NCI-H1436 treated with DMSO at 0.1 percent for 48 hours (cell line): Measurements from ENCODE around the gene KCNT2.
"Not testable (repeated sequence)": the region's sequence is repeated elsewhere in the genome, so short reads cannot be mapped to it uniquely, and the experiment has no call there.

Experiments used
- DNase-seq: peaks from one replicate; lab custom pipeline; 2025; lab: John Stamatoyannopoulos, UW

KCNT2 gene

GRCh38 chr1:196608390-196609369 lies at the start of gene KCNT2:
KCNT2 (minus strand) TSS chr1:196608440; CDS start chr1:196608309, 131 bp downstream.
- DNase-seq: peak; percentile 92

- no peak for DNase-seq
These were observed 47.3 kb upstream of the KCNT2 start for GRCh38 chr1:196655494-196655893.

- DNase-seq: no peak
These were observed 46.8 kb upstream of the KCNT2 start for GRCh38 chr1:196655071-196655470.

- DNase-seq: no peak
These were observed 46.0 kb upstream of the KCNT2 start for GRCh38 chr1:196654271-196654670.

- no peak for DNase-seq
These were observed 43.5 kb upstream of the KCNT2 start, which contains the start of gene CFH for GRCh38 chr1:196651637-196652215. CFH (plus strand) TSS chr1:196652043; CDS start chr1:196652118, 75 bp downstream.

GRCh38 chr1:196651079-196651478 lies 42.8 kb upstream of the KCNT2 start:
- no peak for DNase-seq

- DNase-seq: no peak
These were observed 42.2 kb upstream of the KCNT2 start for GRCh38 chr1:196650403-196650802.

GRCh38 chr1:196649990-196650389 lies 41.8 kb upstream of the KCNT2 start:
- DNase-seq: no peak

GRCh38 chr1:196640976-196641375 lies 32.7 kb upstream of the KCNT2 start:
- DNase-seq: no peak

- not testable (repeated sequence) for DNase-seq
These were observed 31.1 kb upstream of the KCNT2 start for GRCh38 chr1:196639291-196639690.

GRCh38 chr1:196638466-196638865 lies 30.2 kb upstream of the KCNT2 start:
- DNase-seq: no peak

- DNase-seq: no peak
These were observed 29.4 kb upstream of the KCNT2 start for GRCh38 chr1:196637606-196638005.

- no peak for DNase-seq
These were observed 20.6 kb upstream of the KCNT2 start for GRCh38 chr1:196628838-196629237.

GRCh38 chr1:196623079-196623478 lies 14.8 kb upstream of the KCNT2 start:
- DNase-seq: no peak

- DNase-seq: no peak
These were observed 11.5 kb upstream of the KCNT2 start for GRCh38 chr1:196619721-196620120.

GRCh38 chr1:196611873-196612272 lies 3.6 kb upstream of the KCNT2 start:
- DNase-seq: no peak

GRCh38 chr1:196609370-196609737 lies 1.1 kb upstream of the KCNT2 start:
- DNase-seq: no peak

GRCh38 chr1:196607981-196608380 lies 259 bp downstream of the KCNT2 start:
- no peak for DNase-seq

GRCh38 chr1:196603651-196604050 lies 4.6 kb downstream of the KCNT2 start:
- DNase-seq: no peak

GRCh38 chr1:196598942-196599748 lies 9.1 kb downstream of the KCNT2 start:
- DNase-seq: no peak

GRCh38 chr1:196594700-196595099 lies 13.5 kb downstream of the KCNT2 start:
- no peak for DNase-seq

- no peak for DNase-seq
These were observed 14.3 kb downstream of the KCNT2 start for GRCh38 chr1:196593955-196594354.
